Measurements from ENCODE around the gene SEC14L6.

DNA sequence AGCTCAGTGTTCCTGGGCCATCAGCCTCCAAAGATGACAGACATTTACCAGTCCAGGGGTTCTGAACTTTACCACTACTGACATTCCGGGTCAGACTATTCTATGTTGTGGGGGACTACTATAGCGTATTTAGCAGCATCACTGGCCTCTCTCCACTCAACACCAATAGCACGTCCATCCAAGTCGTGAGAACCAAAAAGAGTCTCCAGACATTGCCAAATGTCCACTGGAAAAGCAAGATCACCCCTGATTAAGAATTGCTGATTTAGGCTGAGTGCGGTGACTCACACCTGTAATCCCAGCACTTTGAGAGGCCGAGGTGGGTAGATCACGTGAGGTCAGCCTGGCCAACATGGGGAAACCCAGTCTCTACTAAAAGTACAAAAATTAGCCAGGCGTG, 39.9 kb upstream of the SEC14L6 start:
- TF ChIP-seq EZH2phosphoT487 (IDR thresholded peaks at IDR 0.05; ENCODE audit: insufficient read depth, low read depth) (no peak), EZH2 (IDR thresholded peaks at IDR 0.05; ENCODE audit: insufficient read depth, poor library complexity, severe bottlenecking) (no peak)
